HepG2 (cell line): ENCODE measurements around the gene CD300LF. TPM values are rescaled to one million over a fixed set of nuclear protein-coding genes. Genes with fewer than 3 reads are reported as not detected.

ENCODE experiments used
- AHR ChIP-seq: IDR thresholded peaks from 2 replicates; pipeline ENCODE4 v1.6.1; 2018; ENCODE audit warnings: missing genetic modification reagents, missing compliant biosample characterization
- BRCA1 ChIP-seq: sonication (generic); formaldehyde crosslinking; IDR thresholded peaks from 2 replicates; pipeline ENCODE4 v1.4.0; 2020; ENCODE audit warnings: missing genetic modification reagents
- BRD4 ChIP-seq: sonication (generic); formaldehyde crosslinking; IDR thresholded peaks from 2 replicates; pipeline ENCODE4 v1.4.0; 2020; ENCODE audit warnings: missing genetic modification reagents
- ETV5 ChIP-seq: IDR thresholded peaks from 2 replicates; pipeline ENCODE4 v1.6.1; 2018; ENCODE audit warnings: missing biosample characterization, missing genetic modification reagents, inconsistent platforms, borderline replicate concordance
- FOXK1 ChIP-seq: sonication (generic); formaldehyde crosslinking; IDR thresholded peaks from 2 replicates; pipeline ENCODE4 v1.4.0; 2020; ENCODE audit warnings: low read depth, missing genetic modification reagents, borderline replicate concordance
- HOXD1 ChIP-seq: sonication (generic); formaldehyde crosslinking; IDR thresholded peaks from 2 replicates; pipeline ENCODE4 v1.5.0; 2020; ENCODE audit warnings: missing genetic modification reagents
- KAT2B ChIP-seq: fragments of 150-350 bp; IDR thresholded peaks from 2 replicates; pipeline ENCODE4 v1.6.1; 2014; ENCODE audit warnings: low read depth, low read length, borderline replicate concordance
- KLF13 ChIP-seq: sonication (generic); formaldehyde crosslinking; IDR thresholded peaks from 2 replicates; pipeline ENCODE4 v1.4.0; 2020; ENCODE audit warnings: mild to moderate bottlenecking, missing genetic modification reagents
- MXD4 ChIP-seq: IDR thresholded peaks from 2 replicates; pipeline ENCODE4 v1.6.1; 2016; ENCODE audit warnings: mild to moderate bottlenecking, missing biosample characterization, missing genetic modification reagents
- PHF21A ChIP-seq: sonication (generic); formaldehyde crosslinking; IDR thresholded peaks from 2 replicates; pipeline ENCODE4 v1.5.0; 2020; ENCODE audit warnings: mild to moderate bottlenecking, missing genetic modification reagents
- POLR2AphosphoS2 ChIP-seq: IDR thresholded peaks from 2 replicates; pipeline ENCODE4 v1.6.1; 2011; ENCODE audit warnings: low read depth, low read length, improper control_type of control experiment
- RAD21 ChIP-seq: fragments of 450-650 bp; formaldehyde crosslinking; IDR thresholded peaks from 2 replicates; pipeline ENCODE4 v1.5.0; 2020; ENCODE audit warnings: mild to moderate bottlenecking
- SMC3 ChIP-seq: IDR thresholded peaks from 2 replicates; pipeline ENCODE4 v1.6.1; 2011; ENCODE audit warnings: low read length, improper control_type of control experiment
- SMYD3 ChIP-seq: sonication (generic); formaldehyde crosslinking; IDR thresholded peaks from 2 replicates; pipeline ENCODE4 v1.8.1; 2023; ENCODE audit warnings: mild to moderate bottlenecking, missing genetic modification reagents
- SNAI1 ChIP-seq: sonication (generic); formaldehyde crosslinking; IDR thresholded peaks from 2 replicates; pipeline ENCODE4 v1.5.0; 2020; ENCODE audit warnings: mild to moderate bottlenecking, missing genetic modification reagents, borderline replicate concordance
- SP1 ChIP-seq, 2 experiments: fragments of 450-650 bp in 1 of 2; sonication (generic) in 1 of 2; formaldehyde crosslinking in 1 of 2; IDR thresholded peaks; 2 replicates each; pipeline versions ENCODE4 v1.4.0 to v1.6.1; 2016 to 2020; ENCODE audit warnings: missing genetic modification reagents in 1 of 2
- TBX2 ChIP-seq: sonication (generic); formaldehyde crosslinking; IDR thresholded peaks from 2 replicates; pipeline ENCODE4 v1.5.0; 2020; ENCODE audit warnings: missing genetic modification reagents, mild to moderate bottlenecking, borderline replicate concordance
- THAP11 ChIP-seq: IDR thresholded peaks from 2 replicates; pipeline ENCODE4 v1.6.1; 2016; ENCODE audit warnings: missing biosample characterization, missing genetic modification reagents
- ZNF260 ChIP-seq: sonication (generic); formaldehyde crosslinking; IDR thresholded peaks from 2 replicates; pipeline ENCODE4 v1.4.0; 2020; ENCODE audit warnings: missing genetic modification reagents, low read depth, mild to moderate bottlenecking, borderline replicate concordance
- ZNF34 ChIP-seq: sonication (generic); formaldehyde crosslinking; IDR thresholded peaks from 2 replicates; pipeline ENCODE4 v1.4.0; 2020; ENCODE audit warnings: mild to moderate bottlenecking, missing genetic modification reagents, borderline replicate concordance
- ZNF589 ChIP-seq: sonication (generic); formaldehyde crosslinking; conservative IDR thresholded peaks from 2 replicates; pipeline ENCODE4 v1.8.0; 2022; ENCODE audit warnings: mild to moderate bottlenecking, moderate library complexity, missing genetic modification reagents
- ZNF709 ChIP-seq: sonication (generic); formaldehyde crosslinking; IDR thresholded peaks from 2 replicates; pipeline ENCODE4 v1.5.0; 2020; ENCODE audit warnings: mild to moderate bottlenecking, missing genetic modification reagents
- ZNF878 ChIP-seq: sonication (generic); formaldehyde crosslinking; IDR thresholded peaks from 2 replicates; pipeline ENCODE4 v1.8.1; 2023; ENCODE audit warnings: mild to moderate bottlenecking, missing genetic modification reagents, moderate library complexity
- ZSCAN25 ChIP-seq: sonication (generic); formaldehyde crosslinking; IDR thresholded peaks from 2 replicates; pipeline ENCODE4 v1.8.0; 2022; ENCODE audit warnings: mild to moderate bottlenecking, missing genetic modification reagents
- ZSCAN29 ChIP-seq: sonication (generic); formaldehyde crosslinking; conservative IDR thresholded peaks from 2 replicates; pipeline ENCODE4 v1.4.0; 2020; ENCODE audit warnings: mild to moderate bottlenecking, missing genetic modification reagents
- polyA plus RNA-seq, 8 experiments: library from polyadenylated mRNA; depleted of rRNA in 3 of 8; stranded (reverse) in 7 of 8; unstranded in 1 of 8; fragments of >200 nt; fragmentation: Illumina TruSeq in 4 of 8; extraction: Trizol in 4 of 8; gene quantifications; 2 replicates each; pipeline versions ENCODE4 v1.2.1 to v1.2.3, GENCODE V29; 2011 to 2016; ENCODE audit warnings: low read depth in 4 of 8, missing spikeins in 1 of 8, mixed read lengths in 1 of 8; ENCODE audit not compliant: insufficient read depth in 1 of 8
- total RNA-seq, 5 experiments: library from RNA; depleted of rRNA; stranded (reverse); fragments of >200 nt; fragmentation: Illumina TruSeq; extraction: Trizol; gene quantifications; 2 replicates each; pipeline ENCODE4 v1.2.3, GENCODE V29; 2016; ENCODE audit warnings: low read depth in 1 of 5
- TF ChIP-seq, protein P1 (sequence below): sonication (generic); formaldehyde crosslinking; IDR thresholded peaks from 2 replicates; pipeline ENCODE4 v1.5.1; 2020; ENCODE audit warnings: missing genetic modification reagents, mild to moderate bottlenecking, borderline replicate concordance
- TF ChIP-seq, protein P2 (sequence below): sonication (generic); formaldehyde crosslinking; IDR thresholded peaks from 2 replicates; pipeline ENCODE4 v1.9.0; 2022; ENCODE audit warnings: missing genetic modification reagents, mild to moderate bottlenecking, borderline replicate concordance
- TF ChIP-seq, protein P3 (sequence below): sonication (generic); formaldehyde crosslinking; IDR thresholded peaks from 2 replicates; pipeline ENCODE4 v1.5.1; 2020; ENCODE audit warnings: missing genetic modification reagents, mild to moderate bottlenecking, borderline replicate concordance

CD300LF gene
- total and polyA plus RNA-seq, 2 of the 13 experiments (the other 11 are each of a cell fraction or from before 2014, with no cell fraction given): not detected

DNA sequence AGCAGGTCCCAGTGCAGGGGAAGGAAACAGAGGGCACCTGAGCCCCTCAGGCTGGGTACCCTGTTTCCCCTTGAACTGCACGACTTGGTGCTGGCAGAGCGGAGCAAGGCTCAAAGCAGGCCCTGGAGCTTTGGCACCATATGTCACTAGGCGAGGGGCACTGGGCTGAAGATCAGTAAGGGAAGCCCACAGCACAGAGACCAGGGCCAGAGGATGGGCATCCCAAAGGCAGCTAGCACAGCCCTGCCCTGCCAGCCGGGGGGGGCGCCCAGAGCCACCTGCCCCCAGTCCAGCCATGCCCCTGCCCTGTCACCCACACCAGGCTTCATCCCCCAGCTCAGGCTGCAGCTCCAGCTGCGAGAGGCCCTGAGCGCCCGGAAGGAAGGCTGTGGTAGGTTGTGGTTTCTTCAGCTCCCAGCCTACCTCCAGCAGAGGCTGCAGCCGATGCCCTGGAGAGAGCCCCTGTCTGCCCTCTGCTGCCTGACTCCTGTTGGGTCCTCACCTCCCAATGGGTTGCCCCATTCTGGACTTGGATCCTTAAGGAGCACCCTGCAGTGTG, 46.6 kb upstream of the CD300LF start (continued):
- TF ChIP-seq, protein P1, sequence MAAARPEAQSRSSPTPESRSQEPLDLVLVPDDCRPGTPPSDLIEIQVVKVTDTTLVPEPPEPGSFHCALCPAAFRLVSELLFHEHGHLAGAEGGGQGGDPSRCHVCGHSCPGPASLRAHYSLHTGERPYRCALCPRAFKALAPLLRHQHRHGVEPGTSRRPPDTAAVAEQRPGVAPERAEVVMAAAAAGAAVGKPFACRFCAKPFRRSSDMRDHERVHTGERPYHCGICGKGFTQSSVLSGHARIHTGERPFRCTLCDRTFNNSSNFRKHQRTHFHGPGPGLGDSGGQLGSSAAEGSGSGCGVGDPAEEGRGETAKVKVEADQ (CRISPR knock-in tag): no peak
- TF ChIP-seq KLF13 (CRISPR knock-in tag) (no peak), ZNF878 (CRISPR knock-in tag) (no peak), BRD4 (CRISPR knock-in tag) (no peak), SP1 (IDR thresholded peaks at IDR 0.05) (no peak), SP1 (CRISPR knock-in tag; IDR thresholded peaks at IDR 0.05) (no peak), FOXK1 (CRISPR knock-in tag) (no peak), ZSCAN29 (CRISPR knock-in tag) (no peak), KAT2B (no peak), SMC3 (peak; percentile 27; the same call in 1 of the 2 replicates), ZNF34 (no peak), ZNF589 (CRISPR knock-in tag) (no peak), RAD21 (CRISPR knock-in tag) (peak; percentile 59), ZSCAN25 (CRISPR knock-in tag) (no peak), THAP11 (CRISPR knock-in tag) (no peak), ZNF709 (no peak), BRCA1 (CRISPR knock-in tag) (no peak), SMYD3 (CRISPR knock-in tag) (no peak), AHR (CRISPR knock-in tag) (no peak), PHF21A (CRISPR knock-in tag) (no peak), ETV5 (CRISPR knock-in tag) (no peak), HOXD1 (CRISPR knock-in tag) (no peak), ZNF260 (CRISPR knock-in tag) (no peak), POLR2AphosphoS2 (no peak), TBX2 (CRISPR knock-in tag) (no peak), SNAI1 (CRISPR knock-in tag) (peak; percentile 63; the same call in 1 of the 2 replicates), MXD4 (CRISPR knock-in tag) (no peak)
- TF ChIP-seq, protein P2, sequence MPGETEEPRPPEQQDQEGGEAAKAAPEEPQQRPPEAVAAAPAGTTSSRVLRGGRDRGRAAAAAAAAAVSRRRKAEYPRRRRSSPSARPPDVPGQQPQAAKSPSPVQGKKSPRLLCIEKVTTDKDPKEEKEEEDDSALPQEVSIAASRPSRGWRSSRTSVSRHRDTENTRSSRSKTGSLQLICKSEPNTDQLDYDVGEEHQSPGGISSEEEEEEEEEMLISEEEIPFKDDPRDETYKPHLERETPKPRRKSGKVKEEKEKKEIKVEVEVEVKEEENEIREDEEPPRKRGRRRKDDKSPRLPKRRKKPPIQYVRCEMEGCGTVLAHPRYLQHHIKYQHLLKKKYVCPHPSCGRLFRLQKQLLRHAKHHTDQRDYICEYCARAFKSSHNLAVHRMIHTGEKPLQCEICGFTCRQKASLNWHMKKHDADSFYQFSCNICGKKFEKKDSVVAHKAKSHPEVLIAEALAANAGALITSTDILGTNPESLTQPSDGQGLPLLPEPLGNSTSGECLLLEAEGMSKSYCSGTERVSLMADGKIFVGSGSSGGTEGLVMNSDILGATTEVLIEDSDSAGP (CRISPR knock-in tag): no peak
- TF ChIP-seq, protein P3, sequence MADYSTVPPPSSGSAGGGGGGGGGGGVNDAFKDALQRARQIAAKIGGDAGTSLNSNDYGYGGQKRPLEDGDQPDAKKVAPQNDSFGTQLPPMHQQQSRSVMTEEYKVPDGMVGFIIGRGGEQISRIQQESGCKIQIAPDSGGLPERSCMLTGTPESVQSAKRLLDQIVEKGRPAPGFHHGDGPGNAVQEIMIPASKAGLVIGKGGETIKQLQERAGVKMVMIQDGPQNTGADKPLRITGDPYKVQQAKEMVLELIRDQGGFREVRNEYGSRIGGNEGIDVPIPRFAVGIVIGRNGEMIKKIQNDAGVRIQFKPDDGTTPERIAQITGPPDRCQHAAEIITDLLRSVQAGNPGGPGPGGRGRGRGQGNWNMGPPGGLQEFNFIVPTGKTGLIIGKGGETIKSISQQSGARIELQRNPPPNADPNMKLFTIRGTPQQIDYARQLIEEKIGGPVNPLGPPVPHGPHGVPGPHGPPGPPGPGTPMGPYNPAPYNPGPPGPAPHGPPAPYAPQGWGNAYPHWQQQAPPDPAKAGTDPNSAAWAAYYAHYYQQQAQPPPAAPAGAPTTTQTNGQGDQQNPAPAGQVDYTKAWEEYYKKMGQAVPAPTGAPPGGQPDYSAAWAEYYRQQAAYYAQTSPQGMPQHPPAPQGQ: no peak
